Chondrocyte (in vitro differentiated cells): ENCODE measurements around the gene XG. TPM values are rescaled to one million over a fixed set of nuclear protein-coding genes. Genes with fewer than 3 reads are reported as not detected.
A peak's percentile ranks its signal among the peaks of the same experiment; 100 is the strongest.

Experiments
- DNase-seq: peaks from one replicate; pipeline ENCODE4 v3.0.0; 2021; ENCODE audit warnings: mixed read lengths, low spot score
- H3K27ac Mint-ChIP-seq: one replicate; pipeline ENCODE4 v1.8.0; 2021; ENCODE audit warnings: mild to moderate bottlenecking, moderate library complexity, mixed read lengths; ENCODE audit not compliant: unreplicated experiment
- H3K27me3 Mint-ChIP-seq: 2 replicates; pipeline ENCODE4 v1.8.0; 2021; ENCODE audit warnings: low read depth, mixed read lengths
- H3K36me3 Mint-ChIP-seq: 2 replicates; pipeline ENCODE4 v1.8.0; 2021; ENCODE audit warnings: low read depth, mixed read lengths
- H3K4me1 Mint-ChIP-seq: 2 replicates; pipeline ENCODE4 v1.8.0; 2021; ENCODE audit warnings: low read depth, mild to moderate bottlenecking, mixed read lengths
- H3K4me3 Mint-ChIP-seq: one replicate; pipeline ENCODE4 v1.8.0; 2021; ENCODE audit warnings: mild to moderate bottlenecking, moderate library complexity, mixed read lengths; ENCODE audit not compliant: unreplicated experiment
- H3K9me3 Mint-ChIP-seq: 2 replicates; pipeline ENCODE4 v1.8.0; 2021; ENCODE audit warnings: low read depth, mixed read lengths
- total RNA-seq: library from RNA; stranded (reverse); gene quantifications from 3 replicates; pipeline ENCODE4 v1.2.1, GENCODE V29; 2021
- TF ChIP-seq, protein P1 (sequence below): fragments of 200-600 bp; sonication (generic); IDR thresholded peaks from 2 replicates; pipeline ENCODE4 v1.5.0; 2021; ENCODE audit warnings: antibody characterized with exemption, mild to moderate bottlenecking, moderate library complexity

XG gene
- total RNA-seq, 1 donor from 2014 or later, result not detected

- no peaks in the 10 kb centered on the region for H3K27me3 Mint-ChIP-seq
- H3K9me3 Mint-ChIP-seq, result no peaks in the 10 kb centered on the region
- H3K4me3 Mint-ChIP-seq, result no peak overlapping the region
- H3K27ac Mint-ChIP-seq, result no peak overlapping the region
- H3K4me1 Mint-ChIP-seq, result no peaks in the 10 kb centered on the region
- DNase-seq, result no peak
- TF ChIP-seq, protein P1, sequence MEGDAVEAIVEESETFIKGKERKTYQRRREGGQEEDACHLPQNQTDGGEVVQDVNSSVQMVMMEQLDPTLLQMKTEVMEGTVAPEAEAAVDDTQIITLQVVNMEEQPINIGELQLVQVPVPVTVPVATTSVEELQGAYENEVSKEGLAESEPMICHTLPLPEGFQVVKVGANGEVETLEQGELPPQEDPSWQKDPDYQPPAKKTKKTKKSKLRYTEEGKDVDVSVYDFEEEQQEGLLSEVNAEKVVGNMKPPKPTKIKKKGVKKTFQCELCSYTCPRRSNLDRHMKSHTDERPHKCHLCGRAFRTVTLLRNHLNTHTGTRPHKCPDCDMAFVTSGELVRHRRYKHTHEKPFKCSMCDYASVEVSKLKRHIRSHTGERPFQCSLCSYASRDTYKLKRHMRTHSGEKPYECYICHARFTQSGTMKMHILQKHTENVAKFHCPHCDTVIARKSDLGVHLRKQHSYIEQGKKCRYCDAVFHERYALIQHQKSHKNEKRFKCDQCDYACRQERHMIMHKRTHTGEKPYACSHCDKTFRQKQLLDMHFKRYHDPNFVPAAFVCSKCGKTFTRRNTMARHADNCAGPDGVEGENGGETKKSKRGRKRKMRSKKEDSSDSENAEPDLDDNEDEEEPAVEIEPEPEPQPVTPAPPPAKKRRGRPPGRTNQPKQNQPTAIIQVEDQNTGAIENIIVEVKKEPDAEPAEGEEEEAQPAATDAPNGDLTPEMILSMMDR, result no peak
- H3K36me3 Mint-ChIP-seq, result no peaks in the 10 kb centered on the region
These were observed 68.4 kb downstream of the XG start for GRCh38 chrX:2820136-2820771.

DNA sequence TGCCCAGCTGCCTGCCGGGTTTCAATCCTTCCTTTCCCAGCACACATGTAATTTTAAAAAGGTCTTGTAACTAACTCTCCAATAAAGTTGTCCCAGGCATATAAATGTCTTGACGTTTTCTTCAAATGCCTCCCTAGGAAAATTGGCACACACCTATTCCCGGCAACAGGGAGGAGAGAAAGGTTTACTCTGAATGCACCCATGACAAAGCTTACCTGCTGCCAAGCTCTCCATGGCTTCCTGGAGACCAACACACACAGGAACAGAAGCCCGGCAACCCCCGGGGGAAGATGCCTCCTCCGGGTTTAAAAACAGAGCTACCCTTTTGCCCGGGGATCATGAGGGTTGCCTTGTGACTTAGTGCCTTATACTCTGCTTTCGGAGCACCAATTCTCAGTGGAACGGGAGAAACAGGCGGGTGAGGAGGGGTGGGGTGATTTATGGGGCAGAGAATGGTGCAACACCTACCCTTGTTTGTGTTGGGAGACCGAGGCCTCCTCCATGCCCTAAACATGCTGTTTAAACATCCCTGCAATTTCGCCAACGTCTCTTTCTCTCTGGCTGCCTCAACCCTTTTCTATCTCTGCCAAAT lies 72.1 kb downstream of the XG start:
- no peak for DNase-seq
- H3K4me1 Mint-ChIP-seq, result no peaks in the 10 kb centered on the region
- no peaks in the 10 kb centered on the region for H3K9me3 Mint-ChIP-seq
- no peak overlapping the region for H3K4me3 Mint-ChIP-seq
- TF ChIP-seq, protein P1, result no peak
- H3K27ac Mint-ChIP-seq, result no peak overlapping the region
- H3K36me3 Mint-ChIP-seq, result no peaks in the 10 kb centered on the region
- H3K27me3 Mint-ChIP-seq, result no peaks in the 10 kb centered on the region

DNA sequence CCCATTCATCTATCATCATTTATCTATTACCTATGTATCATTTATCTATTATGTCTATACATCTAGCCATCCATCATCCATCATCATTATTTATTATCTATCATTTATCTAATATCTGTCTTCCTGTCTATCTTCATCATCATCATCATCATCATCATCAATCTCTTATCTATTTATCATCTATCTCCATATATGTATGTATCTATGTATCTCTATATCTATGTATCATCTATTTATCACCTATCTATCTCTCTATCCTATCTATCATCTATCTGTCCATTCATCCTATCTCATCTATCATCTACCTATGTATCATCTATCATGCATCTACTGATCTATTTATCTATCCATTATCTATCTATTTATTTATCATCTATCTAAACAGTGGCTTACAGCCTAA lies 73.0 kb downstream of the XG start:
- no peak for DNase-seq
- H3K4me1 Mint-ChIP-seq, result no peaks in the 10 kb centered on the region
- H3K27ac Mint-ChIP-seq, result no peak overlapping the region
- no peaks in the 10 kb centered on the region for H3K9me3 Mint-ChIP-seq
- no peaks in the 10 kb centered on the region for H3K36me3 Mint-ChIP-seq
- no peak overlapping the region for H3K4me3 Mint-ChIP-seq
- TF ChIP-seq, protein P1, result no peak
- no peaks in the 10 kb centered on the region for H3K27me3 Mint-ChIP-seq

DNA sequence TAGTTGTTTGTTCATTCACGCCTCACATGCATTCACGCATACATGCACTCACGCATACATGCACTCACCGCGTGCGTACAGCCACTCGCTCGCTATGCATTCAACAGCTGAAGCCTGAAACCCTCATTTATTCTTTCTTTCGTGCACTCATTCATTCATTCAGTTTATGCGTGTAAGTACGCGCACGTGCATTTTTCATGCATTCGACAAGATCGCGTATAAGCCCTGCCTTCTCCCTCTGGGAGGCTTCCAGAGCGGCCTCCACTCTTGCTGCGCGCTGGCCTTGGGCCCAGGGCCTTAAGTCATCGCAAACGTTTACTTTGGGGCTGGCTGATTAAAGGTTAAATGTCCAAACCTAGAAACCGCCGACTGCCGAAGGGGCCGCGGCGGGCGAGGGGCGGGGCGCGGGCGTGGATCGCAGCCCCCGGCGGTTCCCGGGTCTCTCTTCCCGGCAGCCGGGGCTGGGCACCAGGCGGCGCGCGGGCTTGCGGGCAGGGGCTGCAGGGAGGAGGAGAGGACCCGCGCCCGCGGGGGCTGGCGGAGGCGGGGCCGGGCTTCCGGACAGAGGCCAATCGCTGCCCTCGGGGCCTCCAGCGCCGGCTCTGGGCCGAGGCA lies 76.6 kb downstream of the XG start, which contains the start of gene GYG2:
Gene GYG2 (plus strand): TSS at position 587 of the 615 bp plus-strand sequence. CDS start 1,259 bp downstream, outside the sequence.
- H3K36me3 Mint-ChIP-seq, result no peaks in the 10 kb centered on the region
- TF ChIP-seq, protein P1, result no peak
- H3K27ac Mint-ChIP-seq, result no peak within 1 kb of the TSS
- no peak for DNase-seq
- no peaks in the 10 kb centered on the region for H3K27me3 Mint-ChIP-seq
- H3K9me3 Mint-ChIP-seq, result no peaks in the 10 kb centered on the region
- peaks cover 9% of the 10 kb centered on the region for H3K4me1 Mint-ChIP-seq
- H3K4me3 Mint-ChIP-seq, result peak within 1 kb of the TSS; percentile 64

- Mint-ChIP-seq H3K27me3 (no peaks in the 10 kb centered on the region), H3K36me3 (no peaks in the 10 kb centered on the region), H3K9me3 (no peaks in the 10 kb centered on the region), H3K27ac (no peak overlapping the region), H3K4me3 (peak overlapping the region; percentile 64), H3K4me1 (peaks cover 9% of the 10 kb centered on the region)
- TF ChIP-seq, protein P1, result no peak
- no peak for DNase-seq
These were observed 77.1 kb downstream of the XG start for GRCh38 chrX:2828959-2829411.
